ENCODE measurements around the gene BPIFB1. TPM values are rescaled to one million over a fixed set of nuclear protein-coding genes. Genes with fewer than 3 reads are reported as not detected.

BPIFB1 gene
- total RNA-seq, 2 experiments from 2014 or later, result not detected

GRCh38 chr20:33318096-33318429 lies 35.0 kb downstream of the BPIFB1 start:
- CTCF ChIA-PET, result no interaction called here
- no peaks in the 10 kb centered on the region for H3K36me3 Mint-ChIP-seq
- POLR2A ChIA-PET, result no interaction called here
- no peak overlapping the region for H3K27ac Mint-ChIP-seq
- H3K4me1 Mint-ChIP-seq (ENCODE audit: low read depth), result no peaks in the 10 kb centered on the region
- no peaks in the 10 kb centered on the region for H3K9me3 Mint-ChIP-seq
- intact Hi-C loops (cut with micrococcal nuclease), result no loop called here
- H3K4me3 Mint-ChIP-seq, result no peak overlapping the region
- no peak for DNase-seq
- peaks cover 13% of the 10 kb centered on the region for H3K27me3 Mint-ChIP-seq

GRCh38 chr20:33320006-33320405 lies 37.0 kb downstream of the BPIFB1 start:
- no peaks in the 10 kb centered on the region for H3K36me3 Mint-ChIP-seq
- peaks cover 13% of the 10 kb centered on the region for H3K27me3 Mint-ChIP-seq
- intact Hi-C loops (cut with micrococcal nuclease), result no loop called here
- ChIA-PET POLR2A (no interaction called here), CTCF (interaction anchor here (0.6 kb wide), 1 partner anchor 29 kb away, joined by 3 read pairs; no protein-coding TSS in a partner anchor)
- H3K4me1 Mint-ChIP-seq (ENCODE audit: low read depth), result no peaks in the 10 kb centered on the region
- no peak overlapping the region for H3K27ac Mint-ChIP-seq
- H3K4me3 Mint-ChIP-seq, result no peak overlapping the region
- no peak for DNase-seq
- no peaks in the 10 kb centered on the region for H3K9me3 Mint-ChIP-seq

GRCh38 chr20:33322456-33322855 lies 39.4 kb downstream of the BPIFB1 start:
- no peak for DNase-seq
- ChIA-PET CTCF (no interaction called here), POLR2A (no interaction called here)
- no peaks in the 10 kb centered on the region for H3K9me3 Mint-ChIP-seq
- no peak overlapping the region for H3K27ac Mint-ChIP-seq
- no peaks in the 10 kb centered on the region for H3K4me1 Mint-ChIP-seq (ENCODE audit: low read depth)
- intact Hi-C loops (cut with micrococcal nuclease), result no loop called here
- no peaks in the 10 kb centered on the region for H3K36me3 Mint-ChIP-seq
- no peak overlapping the region for H3K4me3 Mint-ChIP-seq
- H3K27me3 Mint-ChIP-seq, result peaks cover 15% of the 10 kb centered on the region

- intact Hi-C loops (cut with micrococcal nuclease), result no loop called here
- no peak for DNase-seq
- POLR2A ChIA-PET, result no interaction called here
- Mint-ChIP-seq H3K36me3 (no peaks in the 10 kb centered on the region), H3K9me3 (no peaks in the 10 kb centered on the region), H3K4me3 (no peak overlapping the region), H3K27ac (no peak overlapping the region), H3K27me3 (peaks cover 15% of the 10 kb centered on the region), H3K4me1 (ENCODE audit: low read depth) (no peaks in the 10 kb centered on the region)
- CTCF ChIA-PET, result no interaction called here
These were observed 40.2 kb downstream of the BPIFB1 start for GRCh38 chr20:33323236-33323635.

- Mint-ChIP-seq H3K9me3 (no peaks in the 10 kb centered on the region), H3K27me3 (peaks cover 9% of the 10 kb centered on the region), H3K27ac (no peak overlapping the region), H3K36me3 (no peaks in the 10 kb centered on the region), H3K4me1 (ENCODE audit: low read depth) (no peaks in the 10 kb centered on the region), H3K4me3 (no peak overlapping the region)
- CTCF ChIA-PET, result interaction anchor here (0.9 to 1.6 kb wide), 2 partner anchors 12 to 26 kb away, joined by 3 to 4 read pairs; no protein-coding TSS in a partner anchor
- POLR2A ChIA-PET, result no interaction called here
- intact Hi-C loops (cut with micrococcal nuclease), result no loop called here
- no peak for DNase-seq
These were observed 42.3 kb downstream of the BPIFB1 start for GRCh38 chr20:33325350-33325749.

- Mint-ChIP-seq H3K4me3 (no peak overlapping the region), H3K4me1 (ENCODE audit: low read depth) (no peaks in the 10 kb centered on the region), H3K9me3 (no peaks in the 10 kb centered on the region), H3K36me3 (no peaks in the 10 kb centered on the region), H3K27ac (no peak overlapping the region), H3K27me3 (peaks cover 2% of the 10 kb centered on the region)
- CTCF ChIA-PET, result no interaction called here
- POLR2A ChIA-PET, result no interaction called here
- DNase-seq, result no peak
- intact Hi-C loops (cut with micrococcal nuclease), result no loop called here
These were observed 45.4 kb downstream of the BPIFB1 start for GRCh38 chr20:33328157-33329137.

GRCh38 chr20:33332905-33333456 lies 50.0 kb downstream of the BPIFB1 start:
- Mint-ChIP-seq H3K4me3 (no peak overlapping the region), H3K36me3 (no peaks in the 10 kb centered on the region), H3K27ac (no peak overlapping the region), H3K4me1 (ENCODE audit: low read depth) (no peaks in the 10 kb centered on the region), H3K27me3 (no peaks in the 10 kb centered on the region), H3K9me3 (no peaks in the 10 kb centered on the region)
- no peak for DNase-seq
- POLR2A ChIA-PET, result no interaction called here
- CTCF ChIA-PET, result no interaction called here
- intact Hi-C loops (cut with micrococcal nuclease), result no loop called here

GRCh38 chr20:33333616-33334015 lies 50.6 kb downstream of the BPIFB1 start:
- Mint-ChIP-seq H3K9me3 (no peaks in the 10 kb centered on the region), H3K4me1 (ENCODE audit: low read depth) (no peaks in the 10 kb centered on the region), H3K27me3 (no peaks in the 10 kb centered on the region), H3K4me3 (no peak overlapping the region), H3K36me3 (no peaks in the 10 kb centered on the region), H3K27ac (no peak overlapping the region)
- ChIA-PET POLR2A (no interaction called here), CTCF (no interaction called here)
- DNase-seq, result no peak
- intact Hi-C loops (cut with micrococcal nuclease), result no loop called here

GRCh38 chr20:33334111-33334510 lies 51.1 kb downstream of the BPIFB1 start:
- Mint-ChIP-seq H3K4me3 (no peak overlapping the region), H3K27ac (no peak overlapping the region), H3K27me3 (no peaks in the 10 kb centered on the region), H3K9me3 (no peaks in the 10 kb centered on the region), H3K4me1 (ENCODE audit: low read depth) (no peaks in the 10 kb centered on the region), H3K36me3 (no peaks in the 10 kb centered on the region)
- intact Hi-C loops (cut with micrococcal nuclease), result no loop called here
- ChIA-PET CTCF (no interaction called here), POLR2A (no interaction called here)
- DNase-seq, result no peak

- H3K4me3 Mint-ChIP-seq, result no peak overlapping the region
- ChIA-PET CTCF (no interaction called here), POLR2A (no interaction called here)
- no peaks in the 10 kb centered on the region for H3K27me3 Mint-ChIP-seq
- intact Hi-C loops (cut with micrococcal nuclease), result no loop called here
- H3K9me3 Mint-ChIP-seq, result no peaks in the 10 kb centered on the region
- no peaks in the 10 kb centered on the region for H3K36me3 Mint-ChIP-seq
- DNase-seq, result no peak
- H3K27ac Mint-ChIP-seq, result no peak overlapping the region
- no peaks in the 10 kb centered on the region for H3K4me1 Mint-ChIP-seq (ENCODE audit: low read depth)
These were observed 53.4 kb downstream of the BPIFB1 start for GRCh38 chr20:33336375-33336774.

GRCh38 chr20:33337119-33337518 lies 54.1 kb downstream of the BPIFB1 start:
- POLR2A ChIA-PET, result no interaction called here
- Mint-ChIP-seq H3K27me3 (no peaks in the 10 kb centered on the region), H3K27ac (no peak overlapping the region), H3K4me3 (no peak overlapping the region), H3K9me3 (no peaks in the 10 kb centered on the region), H3K36me3 (no peaks in the 10 kb centered on the region), H3K4me1 (ENCODE audit: low read depth) (no peaks in the 10 kb centered on the region)
- intact Hi-C loops (cut with micrococcal nuclease), result no loop called here
- DNase-seq, result no peak
- CTCF ChIA-PET, result interaction anchor here (0.5 to 0.9 kb wide), 2 partner anchors 12 to 50 kb away, joined by 3 read pairs; no protein-coding TSS in a partner anchor

GRCh38 chr20:33337531-33338165 lies 54.6 kb downstream of the BPIFB1 start:
- H3K4me3 Mint-ChIP-seq, result no peak overlapping the region
- ChIA-PET CTCF (interaction anchor here (0.5 to 0.9 kb wide), 2 partner anchors 13 to 49 kb away, joined by 3 read pairs; no protein-coding TSS in a partner anchor), POLR2A (no interaction called here)
- H3K27me3 Mint-ChIP-seq, result no peaks in the 10 kb centered on the region
- H3K4me1 Mint-ChIP-seq (ENCODE audit: low read depth), result no peaks in the 10 kb centered on the region
- H3K9me3 Mint-ChIP-seq, result no peaks in the 10 kb centered on the region
- H3K36me3 Mint-ChIP-seq, result no peaks in the 10 kb centered on the region
- intact Hi-C loops (cut with micrococcal nuclease), result no loop called here
- H3K27ac Mint-ChIP-seq, result no peak overlapping the region
- no peak for DNase-seq
